ENCODE measurements around the gene ISCU.

ISCU gene

GRCh38 chr12:108591267-108591980 is 29.0 kb downstream of the ISCU start:
- no peak for DNase-seq

GRCh38 chr12:108592033-108592909 is 29.9 kb downstream of the ISCU start:
- DNase-seq: no peak

- DNase-seq: no peak
Measured at GRCh38 chr12:108594323-108594903, 32.0 kb downstream of the ISCU start.

GRCh38 chr12:108594960-108595710 is 32.7 kb downstream of the ISCU start:
- DNase-seq: no peak

GRCh38 chr12:108595711-108596647 is 33.6 kb downstream of the ISCU start:
- no peak for DNase-seq

- no peak for DNase-seq
Measured at GRCh38 chr12:108596854-108597558, 34.6 kb downstream of the ISCU start.

GRCh38 chr12:108597559-108598471 is 35.4 kb downstream of the ISCU start, which contains the start of gene TMEM119:
Gene TMEM119 (minus strand): TSS chr12:108598084. CDS start chr12:108592383, 5,701 bp downstream.
- no peak for DNase-seq

- DNase-seq: no peak
Measured at GRCh38 chr12:108598553-108599250, 36.3 kb downstream of the ISCU start.

GRCh38 chr12:108599541-108599940 is 37.1 kb downstream of the ISCU start:
- no peak for DNase-seq

- no peak for DNase-seq
Measured at GRCh38 chr12:108599948-108600701, 37.7 kb downstream of the ISCU start.

- DNase-seq: peak in 1 of 2 experiments; percentile 29
Measured at GRCh38 chr12:108600702-108601007, 38.3 kb downstream of the ISCU start.

GRCh38 chr12:108602209-108602705 is 39.9 kb downstream of the ISCU start:
- no peak for DNase-seq

GRCh38 chr12:108602976-108603704 is 40.7 kb downstream of the ISCU start:
- no peak for DNase-seq

GRCh38 chr12:108603743-108604142 is 41.3 kb downstream of the ISCU start:
- DNase-seq: no peak

- DNase-seq: no peak
Measured at GRCh38 chr12:108604208-108604941, 42.0 kb downstream of the ISCU start.

- no peak for DNase-seq
Measured at GRCh38 chr12:108605000-108605689, 42.7 kb downstream of the ISCU start.
